Measurements from ENCODE around the gene EEF1AKMT2.
A peak's percentile ranks its signal among the peaks of the same experiment; 100 is the strongest.

Gene EEF1AKMT2

GRCh38 chr10:124722798-124723783 is 68.6 kb downstream of the EEF1AKMT2 start:
- Mint-ChIP-seq H3K9me3 (no peaks in the 10 kb centered on the region), H3K27ac (peak overlapping the region; percentile 90), H3K27me3 (no peaks in the 10 kb centered on the region), H3K36me3 (no peaks in the 10 kb centered on the region), H3K4me1 (peaks cover 94% of the 10 kb centered on the region), H3K4me3 (peak overlapping the region; percentile 63)

- Mint-ChIP-seq H3K27ac (peak overlapping the region; percentile 81), H3K4me1 (peaks cover 94% of the 10 kb centered on the region), H3K36me3 (peaks cover 1% of the 10 kb centered on the region), H3K9me3 (no peaks in the 10 kb centered on the region), H3K4me3 (peak overlapping the region; percentile 20), H3K27me3 (no peaks in the 10 kb centered on the region)
These were observed 70.2 kb downstream of the EEF1AKMT2 start for GRCh38 chr10:124721330-124722045.

GRCh38 chr10:124719213-124719851 is 72.4 kb downstream of the EEF1AKMT2 start:
- H3K27ac Mint-ChIP-seq = peak overlapping the region; percentile 86
- H3K36me3 Mint-ChIP-seq = peaks cover 3% of the 10 kb centered on the region
- H3K27me3 Mint-ChIP-seq = no peaks in the 10 kb centered on the region
- H3K4me3 Mint-ChIP-seq = peak overlapping the region; percentile 77
- H3K9me3 Mint-ChIP-seq = no peaks in the 10 kb centered on the region
- H3K4me1 Mint-ChIP-seq = peaks cover 97% of the 10 kb centered on the region

DNA sequence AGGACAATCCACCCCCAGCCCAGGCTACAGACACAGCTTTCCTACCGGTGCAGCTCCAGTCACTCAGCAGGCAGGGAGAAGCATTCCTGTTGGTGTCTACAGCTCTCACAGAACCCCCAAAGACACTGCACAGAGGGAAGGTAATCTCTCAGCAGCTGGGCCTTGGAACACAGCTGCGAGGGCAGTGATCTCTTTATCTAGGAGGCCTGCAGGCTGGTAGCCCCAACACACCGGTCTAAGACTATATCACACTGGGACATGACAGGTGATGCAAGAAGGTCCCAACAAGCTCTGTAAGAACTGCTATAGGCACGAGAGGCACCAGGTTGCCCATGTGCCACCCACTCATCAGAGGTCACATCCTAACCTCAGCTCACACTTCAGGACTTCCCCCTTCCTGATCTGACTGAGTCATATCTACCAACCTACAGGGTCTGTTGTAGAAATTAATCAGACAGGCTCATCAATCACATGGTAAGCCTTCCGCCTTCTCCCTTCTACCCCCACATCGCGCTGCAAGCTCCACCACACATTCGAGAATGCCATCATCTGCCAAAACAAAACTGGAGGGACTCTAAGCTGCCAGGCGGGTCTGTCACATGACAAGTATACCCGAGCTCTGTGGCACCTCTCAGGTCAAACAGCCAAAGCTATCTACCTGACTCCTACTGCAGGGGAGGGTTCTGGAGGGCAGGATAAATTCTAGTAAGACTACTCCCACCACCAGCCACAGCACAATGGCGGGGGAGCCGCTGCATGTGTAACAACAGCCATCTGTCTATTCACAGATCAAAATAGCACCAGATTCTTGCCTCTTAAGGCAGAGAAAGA is 73.6 kb downstream of the EEF1AKMT2 start:
- Mint-ChIP-seq H3K4me3 (peak overlapping the region; percentile 59), H3K27me3 (no peaks in the 10 kb centered on the region), H3K9me3 (no peaks in the 10 kb centered on the region), H3K4me1 (peaks cover 97% of the 10 kb centered on the region), H3K27ac (peak overlapping the region; percentile 91), H3K36me3 (peaks cover 3% of the 10 kb centered on the region)

- Mint-ChIP-seq H3K4me1 (peaks cover 97% of the 10 kb centered on the region), H3K4me3 (peak overlapping the region; percentile 59), H3K27me3 (no peaks in the 10 kb centered on the region), H3K9me3 (no peaks in the 10 kb centered on the region), H3K27ac (peak overlapping the region; percentile 95), H3K36me3 (peaks cover 3% of the 10 kb centered on the region)
These were observed 74.5 kb downstream of the EEF1AKMT2 start for GRCh38 chr10:124717041-124717757.

GRCh38 chr10:124716369-124716768 is 75.3 kb downstream of the EEF1AKMT2 start:
- H3K27ac Mint-ChIP-seq = peak overlapping the region; percentile 95
- no peaks in the 10 kb centered on the region for H3K27me3 Mint-ChIP-seq
- H3K4me1 Mint-ChIP-seq = peaks cover 92% of the 10 kb centered on the region
- H3K4me3 Mint-ChIP-seq = peak overlapping the region; percentile 36
- H3K36me3 Mint-ChIP-seq = peaks cover 3% of the 10 kb centered on the region
- H3K9me3 Mint-ChIP-seq = no peaks in the 10 kb centered on the region

DNA sequence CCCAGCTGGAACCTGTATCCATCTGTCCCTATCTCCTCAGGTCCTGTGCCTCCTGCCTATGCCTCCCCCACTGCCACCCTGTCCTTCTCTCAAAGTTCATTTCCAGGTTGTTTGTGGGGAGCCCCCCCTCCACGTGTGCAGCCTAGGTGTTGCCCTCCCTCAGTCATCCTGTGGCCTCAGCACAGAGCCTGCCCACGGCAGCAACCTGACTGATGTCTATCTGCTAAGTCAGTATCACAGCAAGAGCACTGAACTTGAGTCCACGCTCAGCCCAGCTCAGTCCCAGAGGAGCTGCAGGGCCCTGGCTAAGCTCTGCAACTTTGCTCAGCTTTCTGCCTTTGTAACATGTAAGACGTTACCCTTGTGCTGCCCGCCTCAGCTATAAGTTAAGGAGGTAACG is 76.2 kb downstream of the EEF1AKMT2 start:
- peaks cover 3% of the 10 kb centered on the region for H3K36me3 Mint-ChIP-seq
- H3K27me3 Mint-ChIP-seq = no peaks in the 10 kb centered on the region
- H3K4me3 Mint-ChIP-seq = peak overlapping the region; percentile 44
- H3K27ac Mint-ChIP-seq = peak overlapping the region; percentile 17
- H3K4me1 Mint-ChIP-seq = peaks cover 94% of the 10 kb centered on the region
- no peaks in the 10 kb centered on the region for H3K9me3 Mint-ChIP-seq

- Mint-ChIP-seq H3K9me3 (no peaks in the 10 kb centered on the region), H3K4me1 (peaks cover 95% of the 10 kb centered on the region), H3K27ac (no peak overlapping the region), H3K4me3 (no peak overlapping the region), H3K36me3 (peaks cover 3% of the 10 kb centered on the region), H3K27me3 (no peaks in the 10 kb centered on the region)
These were observed 77.9 kb downstream of the EEF1AKMT2 start for GRCh38 chr10:124713679-124714255.

GRCh38 chr10:124712704-124713407 is 78.8 kb downstream of the EEF1AKMT2 start:
- Mint-ChIP-seq H3K4me3 (no peak overlapping the region), H3K9me3 (no peaks in the 10 kb centered on the region), H3K36me3 (peaks cover 3% of the 10 kb centered on the region), H3K4me1 (peaks cover 95% of the 10 kb centered on the region), H3K27ac (peak overlapping the region; percentile 75), H3K27me3 (no peaks in the 10 kb centered on the region)

DNA sequence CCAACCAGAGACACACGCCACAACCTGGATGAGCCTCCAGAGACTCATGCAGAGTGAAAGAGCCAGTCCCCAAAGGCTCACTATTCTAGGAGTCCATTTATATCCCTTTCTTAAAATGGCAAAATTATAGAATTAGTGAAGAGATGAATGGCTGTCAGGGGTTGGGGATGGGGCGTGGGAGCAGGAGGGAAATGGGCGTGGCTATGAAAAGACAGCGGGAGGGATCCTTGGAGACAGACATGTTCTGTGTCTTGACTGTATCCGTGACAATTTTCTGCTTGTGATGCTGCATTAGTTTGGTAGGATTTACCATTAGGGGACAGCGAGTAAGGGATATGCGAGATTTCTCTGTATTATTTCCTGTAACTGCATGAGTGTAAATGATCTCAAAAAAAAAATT is 80.5 kb downstream of the EEF1AKMT2 start:
- Mint-ChIP-seq H3K27me3 (no peaks in the 10 kb centered on the region), H3K36me3 (peaks cover under 1% of the 10 kb centered on the region), H3K27ac (no peak overlapping the region), H3K9me3 (no peaks in the 10 kb centered on the region), H3K4me3 (no peak overlapping the region), H3K4me1 (peaks cover 93% of the 10 kb centered on the region)

- Mint-ChIP-seq H3K4me3 (no peak overlapping the region), H3K27me3 (no peaks in the 10 kb centered on the region), H3K36me3 (no peaks in the 10 kb centered on the region), H3K4me1 (peaks cover 93% of the 10 kb centered on the region), H3K27ac (no peak overlapping the region), H3K9me3 (no peaks in the 10 kb centered on the region)
These were observed 81.3 kb downstream of the EEF1AKMT2 start for GRCh38 chr10:124710266-124710881.

- H3K9me3 Mint-ChIP-seq = no peaks in the 10 kb centered on the region
- no peak overlapping the region for H3K27ac Mint-ChIP-seq
- H3K4me3 Mint-ChIP-seq = no peak overlapping the region
- no peaks in the 10 kb centered on the region for H3K36me3 Mint-ChIP-seq
- peaks cover 93% of the 10 kb centered on the region for H3K4me1 Mint-ChIP-seq
- no peaks in the 10 kb centered on the region for H3K27me3 Mint-ChIP-seq
These were observed 81.8 kb downstream of the EEF1AKMT2 start for GRCh38 chr10:124709861-124710260.

GRCh38 chr10:124708922-124709520 is 82.7 kb downstream of the EEF1AKMT2 start:
- Mint-ChIP-seq H3K27ac (peak overlapping the region; percentile 55), H3K4me3 (no peak overlapping the region), H3K36me3 (peaks cover 2% of the 10 kb centered on the region), H3K4me1 (peaks cover 93% of the 10 kb centered on the region), H3K9me3 (no peaks in the 10 kb centered on the region), H3K27me3 (no peaks in the 10 kb centered on the region)
